ENCODE results near the gene CHCHD6.

Gene CHCHD6

GRCh38 chr3:126963261-126964190 lies 259.5 kb downstream of the CHCHD6 start:
- DNase-seq (ENCODE audit: low spot score) = no peak
- no peak for TF ChIP-seq CTCF (IDR thresholded peaks at IDR 0.05; ENCODE audit: extremely low read depth, insufficient read depth, missing control alignments)
- in situ Hi-C loops (cut with MboI; ENCODE audit: low pct_unique_long_range_greater_than_20kb, low sequenced_read_pairs, unreplicated experiment) = no loop called here

GRCh38 chr3:126964261-126964660 lies 260.2 kb downstream of the CHCHD6 start:
- in situ Hi-C loops (cut with MboI; ENCODE audit: low pct_unique_long_range_greater_than_20kb, low sequenced_read_pairs, unreplicated experiment) = no loop called here
- no peak for TF ChIP-seq CTCF (IDR thresholded peaks at IDR 0.05; ENCODE audit: extremely low read depth, insufficient read depth, missing control alignments)
- DNase-seq (ENCODE audit: low spot score) = no peak

GRCh38 chr3:126964950-126965349 lies 260.9 kb downstream of the CHCHD6 start:
- no peak for DNase-seq (ENCODE audit: low spot score)
- in situ Hi-C loops (cut with MboI; ENCODE audit: low pct_unique_long_range_greater_than_20kb, low sequenced_read_pairs, unreplicated experiment) = no loop called here

GRCh38 chr3:126965526-126966080 lies 261.6 kb downstream of the CHCHD6 start:
- DNase-seq (ENCODE audit: low spot score) = no peak
- in situ Hi-C loops (cut with MboI; ENCODE audit: low pct_unique_long_range_greater_than_20kb, low sequenced_read_pairs, unreplicated experiment) = no loop called here

More at GRCh38 chr3:126964950-126965349, 260.9 kb downstream of the CHCHD6 start:
- no peak for TF ChIP-seq CTCF (IDR thresholded peaks at IDR 0.05; ENCODE audit: extremely low read depth, insufficient read depth, missing control alignments)

GRCh38 chr3:126967386-126967785 lies 263.3 kb downstream of the CHCHD6 start:
- TF ChIP-seq CTCF (IDR thresholded peaks at IDR 0.05; ENCODE audit: extremely low read depth, insufficient read depth, missing control alignments) = no peak
- in situ Hi-C loops (cut with MboI; ENCODE audit: low pct_unique_long_range_greater_than_20kb, low sequenced_read_pairs, unreplicated experiment) = no loop called here
- no peak for DNase-seq (ENCODE audit: low spot score)

More at GRCh38 chr3:126965526-126966080, 261.6 kb downstream of the CHCHD6 start:
- TF ChIP-seq CTCF (IDR thresholded peaks at IDR 0.05; ENCODE audit: extremely low read depth, insufficient read depth, missing control alignments) = no peak

- in situ Hi-C loops (cut with MboI; ENCODE audit: low pct_unique_long_range_greater_than_20kb, low sequenced_read_pairs, unreplicated experiment) = no loop called here
- DNase-seq (ENCODE audit: low spot score) = no peak
- no peak for TF ChIP-seq CTCF (IDR thresholded peaks at IDR 0.05; ENCODE audit: extremely low read depth, insufficient read depth, missing control alignments)
These were observed 264.7 kb downstream of the CHCHD6 start for GRCh38 chr3:126968391-126969390.
